ENCODE results near the gene LRRC4C.

Gene LRRC4C

DNA sequence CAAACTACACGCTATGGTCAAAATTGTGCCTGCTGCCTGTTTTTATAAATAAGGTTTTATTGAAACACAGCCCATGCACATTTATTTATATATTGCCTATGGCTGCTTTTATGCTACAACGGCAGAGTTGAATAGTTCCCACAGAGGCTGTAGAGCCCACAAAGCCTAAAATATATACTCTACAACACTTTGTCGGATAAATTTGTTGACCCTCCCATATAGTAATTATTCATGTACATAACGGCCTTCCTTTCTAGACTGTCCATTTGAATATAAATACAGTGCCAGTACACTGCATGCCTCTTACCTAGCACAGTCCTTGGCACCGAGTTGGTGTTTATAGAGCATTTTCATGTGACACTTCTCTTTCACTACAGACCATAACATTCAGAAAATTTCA lies 314.0 kb downstream of the LRRC4C start:
- in situ Hi-C loops (cut with MboI; ENCODE audit: low sequenced_read_pairs) = no loop called here

DNA sequence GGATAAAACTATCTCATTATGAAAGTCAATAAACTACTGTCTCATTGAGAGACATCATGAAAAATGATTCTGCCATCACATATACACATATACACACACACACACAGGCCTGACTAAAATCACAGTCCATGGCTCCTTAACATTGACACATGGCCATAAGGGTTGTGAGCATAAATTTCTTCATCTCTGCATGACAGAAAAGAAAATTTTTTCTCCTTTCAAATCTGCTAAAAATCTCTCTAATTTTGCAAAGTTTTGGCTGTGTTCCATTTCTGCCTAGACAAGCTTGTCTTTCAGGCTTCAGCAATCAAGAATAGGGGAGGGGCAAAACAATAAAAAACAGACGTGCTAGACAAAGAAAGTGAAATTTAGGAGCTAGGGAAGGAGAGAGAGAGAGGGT lies 324.5 kb downstream of the LRRC4C start:
- in situ Hi-C loops (cut with MboI; ENCODE audit: low sequenced_read_pairs) = no loop called here

DNA sequence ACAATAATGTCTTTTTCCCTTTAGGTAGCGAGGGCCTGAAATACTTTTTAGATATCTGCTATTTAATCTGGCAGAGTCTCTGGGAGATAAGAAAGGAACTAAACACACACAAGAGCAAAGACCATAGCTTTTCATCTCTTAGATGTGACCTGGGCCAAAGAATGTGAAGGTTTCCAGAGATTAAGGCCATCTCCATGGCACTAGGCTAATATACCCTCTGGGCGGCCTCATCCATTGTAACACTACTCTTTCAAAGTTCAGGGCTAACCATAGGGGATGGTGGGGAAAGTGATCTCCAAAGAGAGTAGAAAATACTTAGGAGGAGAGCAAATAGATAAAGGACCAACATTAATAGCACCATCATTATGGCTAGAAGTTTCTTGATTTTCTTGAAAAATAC lies 326.4 kb downstream of the LRRC4C start:
- in situ Hi-C loops (cut with MboI; ENCODE audit: low sequenced_read_pairs) = no loop called here

DNA sequence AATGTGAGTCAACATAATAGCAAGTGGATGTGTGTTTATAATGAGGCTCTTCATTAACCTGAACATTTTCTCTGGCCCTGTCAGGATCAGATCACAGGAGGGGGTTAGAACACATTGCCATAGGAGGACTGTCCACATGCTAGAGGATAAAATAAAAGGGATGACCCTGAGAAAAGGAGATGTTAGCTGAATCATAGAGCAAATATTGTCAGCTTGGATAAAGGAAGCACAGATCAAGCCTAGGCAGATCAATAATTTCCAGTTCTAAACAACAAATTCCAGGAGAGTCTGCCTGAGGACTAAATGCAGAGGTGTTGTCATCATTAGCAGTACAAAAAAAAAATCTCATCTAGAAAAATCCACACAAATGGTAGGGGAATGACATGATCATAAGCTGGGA lies 337.9 kb downstream of the LRRC4C start:
- in situ Hi-C loops (cut with MboI; ENCODE audit: low sequenced_read_pairs) = no loop called here

DNA sequence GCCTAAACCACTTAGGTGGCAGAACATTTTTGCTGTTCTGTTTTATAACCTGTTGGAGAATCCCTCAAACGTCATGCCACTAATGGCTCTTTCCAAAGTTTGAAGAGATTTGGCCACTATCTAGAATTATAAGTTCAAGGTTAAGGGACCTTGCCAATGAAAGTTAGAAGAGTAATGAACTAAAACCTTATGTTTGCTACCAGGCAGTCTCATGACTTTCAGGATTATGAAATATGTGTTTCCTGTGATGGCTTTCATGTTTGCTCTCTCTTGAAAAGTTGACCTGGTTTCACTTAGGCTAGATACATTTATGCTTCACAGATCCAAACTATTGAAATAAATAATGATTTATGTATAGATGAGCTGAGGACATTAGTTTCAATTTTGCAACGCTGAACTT lies 340.0 kb downstream of the LRRC4C start:
- in situ Hi-C loops (cut with MboI; ENCODE audit: low sequenced_read_pairs) = no loop called here

DNA sequence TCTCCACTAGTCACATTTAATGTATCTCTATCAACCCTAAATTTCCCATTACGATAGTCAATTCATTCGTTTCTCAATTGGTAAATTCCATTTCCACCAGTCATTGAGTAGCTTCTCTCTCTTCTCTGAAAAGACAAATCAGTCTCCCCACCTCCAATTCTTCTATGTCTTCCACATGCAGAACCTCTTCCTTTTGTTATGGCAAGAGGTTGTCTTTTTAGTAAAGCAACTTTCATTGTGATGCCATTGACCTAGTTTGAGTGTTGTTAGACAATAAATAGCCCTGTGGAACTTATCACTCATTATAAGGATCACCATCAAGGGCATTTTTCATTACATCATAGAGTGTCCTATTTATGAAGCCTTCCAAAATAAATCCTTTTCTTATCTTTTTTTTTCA lies 340.9 kb downstream of the LRRC4C start:
- in situ Hi-C loops (cut with MboI; ENCODE audit: low sequenced_read_pairs) = no loop called here

DNA sequence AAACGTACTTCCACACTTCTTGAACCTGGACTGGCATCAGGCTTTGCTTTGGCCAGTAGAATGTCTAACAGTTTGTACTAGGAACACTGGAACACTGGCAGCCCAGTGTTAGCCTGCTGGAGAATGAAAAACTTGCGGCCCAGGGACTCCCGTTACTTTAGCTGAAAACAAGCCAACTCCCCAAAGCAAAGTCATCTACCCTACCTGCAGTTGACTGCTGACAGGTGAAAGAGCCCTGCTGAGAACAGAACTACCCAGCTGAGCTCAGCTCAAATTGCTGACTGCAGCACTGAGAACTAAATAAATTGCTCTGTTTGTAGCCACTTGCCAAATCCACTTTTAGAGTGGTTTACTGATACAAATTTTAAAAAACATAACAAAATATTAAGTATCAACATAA lies 342.5 kb downstream of the LRRC4C start:
- in situ Hi-C loops (cut with MboI; ENCODE audit: low sequenced_read_pairs) = no loop called here

DNA sequence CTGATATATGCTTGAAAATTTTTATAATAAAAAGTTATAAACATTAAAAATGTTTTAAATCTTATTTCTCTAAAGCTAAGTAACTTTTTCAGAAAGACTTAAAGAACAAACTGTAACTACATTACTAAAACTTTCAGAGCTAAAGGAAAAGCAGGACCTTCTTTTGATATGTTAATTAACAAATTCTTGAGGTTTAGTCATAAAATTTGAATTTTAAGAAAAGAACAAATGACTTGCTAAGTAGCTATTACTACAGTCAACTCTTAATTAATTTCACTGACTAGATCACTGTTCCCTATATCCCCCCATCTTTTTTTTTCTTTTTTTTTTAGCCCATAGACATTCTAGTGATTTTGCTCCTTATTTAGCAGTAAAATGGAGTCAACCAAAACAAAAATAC lies 344.4 kb downstream of the LRRC4C start:
- in situ Hi-C loops (cut with MboI; ENCODE audit: low sequenced_read_pairs) = no loop called here

DNA sequence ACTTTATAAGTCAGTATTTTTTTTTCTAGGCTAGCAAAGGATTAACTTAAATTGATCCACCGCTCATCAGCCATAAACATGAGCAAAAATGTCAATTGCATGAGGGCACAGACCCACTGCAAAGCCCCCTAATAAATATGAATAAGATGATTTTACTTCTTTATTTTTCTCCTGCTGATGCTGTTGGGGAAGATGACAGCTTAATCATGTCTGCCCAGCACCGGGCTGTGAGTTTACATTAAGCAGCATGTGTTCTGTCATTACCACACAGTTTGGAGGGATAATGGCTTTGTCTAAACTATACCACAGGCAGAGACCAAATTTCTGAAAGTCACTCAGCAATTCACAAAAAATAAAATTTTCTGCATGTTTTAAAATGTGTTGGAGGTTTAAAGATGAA lies 346.3 kb downstream of the LRRC4C start:
- in situ Hi-C loops (cut with MboI; ENCODE audit: low sequenced_read_pairs) = no loop called here

DNA sequence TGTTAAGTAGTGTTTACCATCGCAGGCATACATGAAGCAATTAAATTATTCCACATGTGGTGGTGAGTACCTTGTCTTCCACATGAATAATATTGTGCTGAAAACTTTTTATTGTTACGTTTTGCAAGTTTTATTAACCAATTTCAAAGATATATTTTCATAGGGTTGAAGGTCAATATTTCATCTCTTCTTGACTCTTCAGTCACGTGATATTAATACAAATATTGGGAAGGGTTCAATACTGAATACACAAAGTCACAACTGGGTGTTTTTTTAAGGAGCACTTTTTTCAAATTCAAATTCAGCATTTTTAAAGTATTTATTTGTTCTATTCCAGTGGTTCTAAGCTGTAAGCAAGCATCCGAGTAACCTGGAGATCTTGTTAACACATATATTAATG lies 348.9 kb downstream of the LRRC4C start:
- in situ Hi-C loops (cut with MboI; ENCODE audit: low sequenced_read_pairs) = no loop called here

DNA sequence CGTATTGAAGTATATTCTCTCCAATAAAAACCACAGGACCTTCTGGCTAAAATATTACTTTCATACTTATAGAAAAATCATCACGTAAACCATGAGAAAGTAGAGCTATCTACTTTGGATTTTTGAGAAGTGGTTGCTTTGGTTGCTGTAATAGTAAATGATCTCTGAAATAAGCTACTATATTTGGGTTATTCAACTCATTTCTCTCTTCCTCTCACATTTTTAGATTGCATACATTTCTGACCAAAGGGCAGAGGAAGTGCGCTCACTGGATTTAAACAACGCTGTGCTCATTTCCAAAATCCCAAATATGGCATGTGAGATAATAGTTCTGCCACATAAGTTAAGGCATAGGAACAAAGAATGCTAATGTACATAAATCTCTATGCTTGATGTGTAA lies 357.0 kb downstream of the LRRC4C start:
- in situ Hi-C loops (cut with MboI; ENCODE audit: low sequenced_read_pairs) = no loop called here

DNA sequence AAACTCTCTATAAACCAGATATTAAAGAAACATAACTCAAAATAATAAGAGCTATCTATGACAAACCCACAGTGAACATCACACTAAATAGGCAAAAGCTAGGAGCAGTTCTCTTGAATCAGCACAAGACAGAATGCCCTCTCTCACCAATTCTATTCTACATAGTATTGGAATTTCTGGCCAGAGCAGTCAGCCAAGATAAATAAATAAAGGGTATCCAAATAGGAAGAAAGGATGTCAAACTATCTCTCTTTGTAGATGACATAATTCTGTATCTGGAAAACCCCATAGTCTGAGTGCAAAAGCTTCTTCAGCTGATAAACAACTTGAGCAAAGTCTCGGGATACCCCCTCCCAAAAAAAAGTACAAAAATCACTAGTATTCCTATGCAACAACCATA lies 359.8 kb downstream of the LRRC4C start:
- in situ Hi-C loops (cut with MboI; ENCODE audit: low sequenced_read_pairs) = no loop called here

DNA sequence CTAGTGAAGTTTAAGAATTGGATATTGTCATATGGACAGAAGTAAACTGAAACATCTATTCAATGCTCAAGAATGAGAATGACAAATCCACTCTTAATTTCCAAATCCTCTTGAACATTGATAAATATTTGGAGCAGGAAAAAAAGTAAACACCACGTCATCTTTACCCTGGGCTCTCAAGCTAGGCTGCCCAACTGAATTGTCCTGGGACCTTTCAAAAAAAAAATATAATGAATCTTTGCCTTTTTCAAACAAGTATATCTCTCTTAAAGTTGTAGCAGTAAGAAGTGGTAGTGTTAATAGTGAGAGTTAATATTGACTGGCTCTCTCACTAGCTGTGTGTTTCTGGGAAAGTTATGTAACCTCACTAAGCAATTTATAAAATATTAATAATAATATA lies 374.3 kb downstream of the LRRC4C start:
- in situ Hi-C loops (cut with MboI; ENCODE audit: low sequenced_read_pairs) = no loop called here

DNA sequence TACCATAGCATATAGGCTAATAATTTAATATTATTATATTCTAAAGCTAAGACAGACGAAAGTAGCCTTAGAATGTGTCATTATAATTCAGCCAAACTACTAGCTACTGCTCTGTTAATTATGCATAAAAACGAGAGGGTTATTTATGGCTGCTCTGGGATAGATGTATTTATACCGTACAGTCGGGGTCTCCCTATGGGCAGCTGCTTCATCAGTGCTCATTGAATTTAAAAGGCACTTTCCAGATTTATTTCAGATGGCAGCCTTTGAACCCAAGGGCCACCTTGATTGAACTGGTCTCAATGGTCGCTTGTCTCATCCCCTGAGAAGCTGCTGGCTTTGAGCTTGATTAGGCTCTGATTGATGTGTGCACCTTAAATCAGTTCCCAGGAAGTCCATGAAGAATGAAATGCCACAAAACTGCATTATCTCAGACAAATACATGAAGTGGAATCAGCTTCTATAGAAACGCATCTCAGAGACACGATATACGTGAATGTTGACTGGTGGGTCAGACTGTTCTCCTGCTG lies 377.6 kb downstream of the LRRC4C start:
- in situ Hi-C loops (cut with MboI; ENCODE audit: low sequenced_read_pairs) = no loop called here

DNA sequence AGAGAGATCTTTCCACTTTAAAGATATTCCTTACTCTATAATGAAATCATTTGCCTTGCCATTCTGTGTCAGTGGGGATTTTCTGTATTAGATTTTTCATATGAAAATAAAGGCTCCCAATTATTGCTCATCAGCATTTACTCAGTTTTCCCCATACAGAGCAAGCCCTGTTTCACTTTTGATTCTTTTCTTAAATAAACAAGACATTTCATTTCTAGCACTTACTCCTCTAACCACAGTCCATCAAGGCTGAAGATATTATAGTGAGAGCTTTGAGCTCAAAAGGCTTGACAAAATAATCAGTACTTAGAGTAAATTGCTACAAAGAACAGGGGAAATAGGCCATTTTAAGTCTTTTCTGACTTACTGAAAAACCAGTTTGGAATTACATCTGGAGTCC lies 385.1 kb downstream of the LRRC4C start:
- in situ Hi-C loops (cut with MboI; ENCODE audit: low sequenced_read_pairs) = no loop called here

DNA sequence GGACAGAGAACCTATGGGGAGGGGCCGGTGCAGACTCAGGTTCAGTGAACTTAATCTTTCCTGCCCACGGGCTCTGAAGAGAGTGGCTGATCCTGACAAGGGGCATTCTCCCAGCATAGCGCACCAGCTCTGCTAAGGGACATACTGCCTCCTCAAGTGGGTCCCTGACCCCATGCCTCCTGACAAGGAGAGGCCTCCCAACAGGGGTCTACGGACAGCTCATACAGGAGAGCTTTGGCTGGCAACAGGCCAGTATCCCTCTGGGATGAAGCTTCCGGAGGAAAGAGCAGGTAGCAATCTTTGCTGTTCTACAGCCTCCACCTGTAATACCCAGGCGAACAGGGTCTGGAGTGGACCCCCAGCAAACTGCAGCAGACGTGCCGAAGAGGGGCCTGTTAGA lies 394.0 kb downstream of the LRRC4C start:
- in situ Hi-C loops (cut with MboI; ENCODE audit: low sequenced_read_pairs) = no loop called here

DNA sequence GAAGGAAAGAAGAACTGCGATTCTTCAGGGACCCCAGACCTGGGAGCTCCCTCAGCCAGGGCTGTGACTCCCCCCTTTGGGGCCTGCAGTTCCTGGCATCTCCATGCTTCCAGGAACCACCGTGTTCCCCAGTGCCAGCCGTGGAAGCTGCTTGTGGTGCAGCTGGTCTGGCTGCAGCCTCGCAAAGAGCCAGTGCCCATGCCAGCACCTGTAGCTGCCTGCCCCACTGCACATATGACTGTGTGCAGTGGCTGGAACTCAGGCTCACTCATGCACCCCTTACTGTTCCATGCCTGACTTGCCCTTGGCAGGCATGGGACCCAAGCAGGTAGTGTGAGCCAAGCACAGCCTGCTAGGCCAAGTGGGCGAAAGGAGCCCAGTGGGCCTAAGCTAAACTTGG lies 401.3 kb downstream of the LRRC4C start:
- in situ Hi-C loops (cut with MboI; ENCODE audit: low sequenced_read_pairs) = no loop called here

DNA sequence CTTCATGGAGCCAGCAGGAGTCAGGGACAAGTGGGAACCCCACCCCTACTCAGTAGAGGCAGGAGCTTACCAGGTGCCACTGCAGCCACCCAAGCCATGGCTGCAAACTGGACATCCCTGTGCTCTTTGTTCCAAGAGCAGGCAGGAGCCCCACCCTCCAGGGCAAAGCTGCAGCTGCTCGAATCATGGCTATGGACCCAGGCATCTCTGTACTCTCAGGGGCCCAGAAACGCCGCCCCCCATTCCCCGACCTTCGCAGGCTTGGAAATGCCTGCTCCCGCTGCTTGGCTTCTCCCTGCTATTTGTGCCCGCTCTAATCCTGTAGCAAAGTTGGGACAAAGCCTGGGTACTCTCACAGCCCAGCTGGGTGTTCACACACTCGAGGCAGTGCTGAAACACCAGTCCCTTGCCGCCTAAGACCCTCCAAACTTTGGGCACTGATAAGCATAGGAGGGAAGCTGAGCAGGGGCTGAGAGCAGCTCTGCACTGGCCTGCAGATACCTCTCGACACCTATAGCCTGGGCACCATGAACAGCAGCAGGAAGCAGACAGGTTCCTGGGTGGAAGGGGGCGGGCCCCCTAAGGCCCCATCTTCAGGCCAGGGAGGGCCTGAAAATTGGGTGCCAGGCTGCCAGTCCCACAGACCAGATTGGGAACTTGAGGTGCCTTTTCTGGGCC lies 402.4 kb downstream of the LRRC4C start:
- in situ Hi-C loops (cut with MboI; ENCODE audit: low sequenced_read_pairs) = no loop called here

DNA sequence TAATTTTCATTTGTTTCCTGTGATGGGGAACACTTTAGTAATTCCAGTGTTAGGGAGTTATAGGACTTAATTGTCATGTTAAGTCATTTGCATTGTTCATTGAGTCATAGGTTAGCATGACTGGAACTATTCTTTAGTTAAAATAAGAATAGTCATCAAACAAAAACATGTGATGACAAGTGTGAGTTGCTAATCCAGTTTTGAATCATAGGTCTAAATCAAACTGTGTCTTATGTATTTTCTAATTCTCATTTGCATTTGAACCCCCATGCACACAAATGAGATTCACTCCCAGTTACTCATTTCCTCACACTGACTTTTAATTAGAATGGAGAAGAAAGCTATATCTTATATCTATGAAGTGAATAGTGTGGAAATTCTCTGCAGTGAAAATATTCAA lies 405.6 kb downstream of the LRRC4C start:
- in situ Hi-C loops (cut with MboI; ENCODE audit: low sequenced_read_pairs) = no loop called here

DNA sequence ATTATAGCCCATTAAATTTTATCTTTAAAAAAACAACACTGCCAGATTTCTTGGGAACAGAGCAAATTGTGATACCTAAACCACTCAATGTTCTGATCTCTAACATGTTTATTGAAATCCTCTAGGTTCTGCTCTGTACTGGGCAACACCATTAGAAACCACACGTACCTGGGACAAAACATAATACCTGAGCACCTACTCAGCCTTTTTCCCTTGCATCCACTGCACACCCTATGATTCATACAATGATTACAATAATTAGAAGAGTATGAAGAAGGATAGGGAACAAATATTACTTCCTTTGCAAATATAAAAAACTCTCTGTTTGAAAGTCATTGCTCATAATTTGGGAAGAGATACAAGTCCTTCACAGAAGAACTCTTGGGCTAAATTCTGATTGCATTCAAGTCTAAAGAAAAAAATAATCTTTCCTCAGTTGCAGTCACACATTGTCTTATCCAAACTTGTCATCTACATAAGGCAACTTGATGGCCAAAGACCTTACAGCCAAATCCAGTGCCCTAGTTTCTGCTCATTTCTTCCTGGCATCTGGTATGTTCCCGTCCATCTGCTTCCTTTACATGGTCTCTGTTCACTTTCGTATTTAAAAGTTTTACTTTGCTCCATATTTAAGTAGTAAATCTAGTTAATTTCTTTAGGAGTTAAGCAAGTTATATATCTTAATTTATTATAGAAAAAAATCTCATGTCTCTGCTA lies 407.4 kb downstream of the LRRC4C start:
- in situ Hi-C loops (cut with MboI; ENCODE audit: low sequenced_read_pairs) = no loop called here

DNA sequence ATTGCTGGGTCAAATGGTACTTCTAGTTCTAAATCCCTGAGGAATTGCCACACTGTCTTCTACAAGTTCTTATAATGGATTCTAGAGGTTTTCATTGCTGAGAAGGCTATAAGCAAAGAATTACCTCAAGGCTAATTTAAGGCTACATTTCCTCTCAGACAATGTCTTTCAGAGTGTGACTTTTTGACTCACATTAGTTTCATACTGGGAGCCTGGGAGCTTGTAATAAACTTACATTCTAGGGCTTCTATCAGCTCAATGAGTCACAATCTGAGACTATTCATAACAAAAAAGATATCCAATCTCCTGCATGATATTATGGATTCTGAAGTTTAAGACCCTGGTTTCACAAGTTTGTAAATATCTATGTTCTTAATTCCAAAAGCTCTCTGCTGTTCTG lies 408.7 kb downstream of the LRRC4C start:
- in situ Hi-C loops (cut with MboI; ENCODE audit: low sequenced_read_pairs) = no loop called here

DNA sequence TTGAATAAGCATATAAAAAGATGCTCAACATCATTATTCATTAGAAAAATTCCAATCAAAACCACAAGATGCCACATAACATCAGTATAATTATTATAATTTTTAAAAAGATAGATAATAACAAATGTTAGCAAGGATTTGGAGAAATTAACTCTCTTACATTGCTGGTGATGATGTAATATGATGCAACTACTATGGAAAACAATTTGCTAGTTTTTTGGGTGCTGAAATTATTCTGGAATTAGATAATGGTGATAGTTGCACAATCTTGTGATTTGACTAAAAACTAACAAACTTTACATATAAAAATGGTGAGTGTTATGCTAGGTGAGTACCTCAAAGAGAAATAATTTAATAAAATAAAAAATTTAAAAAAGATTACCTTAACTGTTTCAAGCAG lies 412.2 kb downstream of the LRRC4C start:
- in situ Hi-C loops (cut with MboI; ENCODE audit: low sequenced_read_pairs) = no loop called here

DNA sequence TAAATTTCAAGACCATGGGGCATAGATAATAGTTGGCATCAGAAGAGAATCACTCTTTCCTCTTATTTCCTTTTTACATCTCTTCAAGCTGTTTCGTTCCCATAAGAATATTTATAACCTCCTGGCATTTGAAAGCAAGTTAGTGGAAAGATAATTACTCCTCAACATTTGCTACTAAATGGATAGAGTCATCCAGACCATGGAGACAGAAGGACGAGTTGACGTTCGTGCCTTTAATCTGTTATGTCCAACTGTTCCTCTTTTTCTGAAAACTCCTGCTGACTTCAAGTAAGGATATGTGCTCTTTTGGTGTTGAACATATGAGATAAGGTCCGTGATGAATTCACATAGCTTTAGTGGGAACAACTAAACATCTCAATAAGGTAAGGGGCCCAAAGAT lies 414.2 kb downstream of the LRRC4C start:
- in situ Hi-C loops (cut with MboI; ENCODE audit: low sequenced_read_pairs) = no loop called here

Data from HL-60/S4 (cell line).